Subcutaneous abdominal adipose tissue (tissue), 5 donors: ENCODE measurements around the gene LDHD.
"Not testable (repeated sequence)": the region's sequence is repeated elsewhere in the genome, so short reads cannot be mapped to it uniquely, and the experiment has no call there.

ENCODE experiments used
- H3K27ac ChIP-seq: one replicate; pipeline ENCODE4 v1.7.0; 2013; ENCODE audit warnings: low read depth, mild to moderate bottlenecking, inconsistent platforms, low read length, moderate library complexity
- H3K27me3 ChIP-seq, 5 donors: one replicate each; pipeline ENCODE4 v1.7.0; 2013; ENCODE audit warnings: low read length in 5 of 5, inconsistent platforms in 1 of 5; ENCODE audit not compliant: control insufficient read depth in 5 of 5, insufficient read depth in 4 of 5
- H3K36me3 ChIP-seq, 5 donors: one replicate each; pipeline ENCODE4 v1.7.0; 2013; ENCODE audit warnings: low read length in 5 of 5; ENCODE audit not compliant: control insufficient read depth in 5 of 5, insufficient read depth in 5 of 5
- H3K4me1 ChIP-seq, 5 donors: one replicate each; pipeline ENCODE4 v1.7.0; 2013; ENCODE audit warnings: low read length in 5 of 5, mild to moderate bottlenecking in 3 of 5, moderate library complexity in 1 of 5; ENCODE audit not compliant: control insufficient read depth in 5 of 5, insufficient read depth in 5 of 5
- H3K4me3 ChIP-seq, 5 donors: one replicate each; pipeline ENCODE4 v1.7.0; 2013; ENCODE audit warnings: low read length in 5 of 5, low read depth in 1 of 5
- H3K9ac ChIP-seq, 5 donors: one replicate each; pipeline ENCODE4 v1.7.0; 2013; ENCODE audit warnings: low read length in 5 of 5, mild to moderate bottlenecking in 4 of 5, moderate library complexity in 3 of 5
- H3K9me3 ChIP-seq, 5 donors: one replicate each; pipeline ENCODE4 v1.7.0; 2013; ENCODE audit warnings: low read length in 5 of 5; ENCODE audit not compliant: control insufficient read depth in 5 of 5
- donor health status: healthy.
- donor health status: healthy.
- donor health status: healthy.
- donor health status: healthy.
- donor health status: healthy.

LDHD gene

DNA sequence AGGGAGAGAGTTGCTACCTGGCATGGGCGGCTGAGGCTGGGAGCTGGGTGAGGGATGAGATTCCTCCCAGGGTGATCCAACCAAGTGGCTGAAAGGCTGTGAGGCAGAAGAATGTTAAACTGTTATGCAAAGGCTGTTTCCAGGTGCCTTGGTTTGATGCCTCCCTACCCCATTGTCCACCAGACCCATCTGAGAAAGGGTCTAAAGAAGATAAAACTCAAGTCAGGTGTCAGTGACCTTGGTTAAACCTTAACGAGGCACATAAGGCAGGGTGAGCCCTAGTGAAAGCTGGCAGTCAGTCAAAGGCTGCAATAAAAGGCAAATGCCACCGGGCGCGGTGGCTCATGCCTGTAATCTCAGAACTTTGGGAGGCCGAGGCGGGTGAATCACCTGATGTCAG is 23.8 kb downstream of the LDHD start:
- Histone ChIP-seq H3K9ac (no peak overlapping the region), H3K4me1 (peaks cover 2 to 16% (median 12%) of the 10 kb centered on the region in 5 donors), H3K9me3 (no peaks in the 10 kb centered on the region), H3K4me3 (no peak overlapping the region), H3K27ac (no peak overlapping the region), H3K27me3 (no peaks in the 10 kb centered on the region), H3K36me3 (peaks cover 0 to 23% (median 16%) of the 10 kb centered on the region in 5 donors)

- H3K4me3 ChIP-seq, H3K27me3 ChIP-seq, H3K27ac ChIP-seq, H3K9ac ChIP-seq, H3K9me3 ChIP-seq: not testable (repeated sequence)
- Histone ChIP-seq H3K4me1 (peaks cover 5 to 28% (median 24%) of the 10 kb centered on the region in 5 donors), H3K36me3 (peaks cover 0 to 23% (median 16%) of the 10 kb centered on the region in 5 donors)
Measured at GRCh38 chr16:75091619-75092018, 25.0 kb downstream of the LDHD start.

DNA sequence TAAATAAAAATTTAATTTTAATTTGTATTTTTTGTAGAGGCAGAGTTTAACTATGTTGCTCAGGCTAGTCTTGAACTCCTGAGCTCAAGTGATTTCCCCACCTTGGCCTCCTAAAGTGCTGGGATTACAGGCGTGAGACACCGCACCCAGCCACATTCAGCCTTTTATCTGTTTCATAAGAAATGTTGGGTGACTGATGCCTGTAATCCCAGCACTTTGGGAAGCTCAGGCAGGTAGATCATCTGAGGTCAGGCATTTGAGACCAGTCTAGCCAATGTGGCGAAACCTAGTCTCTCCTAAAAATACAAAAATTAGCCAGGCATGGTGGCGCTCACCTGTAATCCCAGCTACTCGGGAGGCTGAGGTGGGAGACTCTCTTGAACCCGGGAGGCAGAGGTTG is 25.7 kb downstream of the LDHD start:
- H3K4me3 ChIP-seq, H3K9me3 ChIP-seq, H3K27me3 ChIP-seq, H3K9ac ChIP-seq, H3K27ac ChIP-seq: not testable (repeated sequence)
- Histone ChIP-seq H3K36me3 (peaks cover 0 to 21% (median 15%) of the 10 kb centered on the region in 5 donors), H3K4me1 (peaks cover 5 to 29% (median 24%) of the 10 kb centered on the region in 5 donors)

DNA sequence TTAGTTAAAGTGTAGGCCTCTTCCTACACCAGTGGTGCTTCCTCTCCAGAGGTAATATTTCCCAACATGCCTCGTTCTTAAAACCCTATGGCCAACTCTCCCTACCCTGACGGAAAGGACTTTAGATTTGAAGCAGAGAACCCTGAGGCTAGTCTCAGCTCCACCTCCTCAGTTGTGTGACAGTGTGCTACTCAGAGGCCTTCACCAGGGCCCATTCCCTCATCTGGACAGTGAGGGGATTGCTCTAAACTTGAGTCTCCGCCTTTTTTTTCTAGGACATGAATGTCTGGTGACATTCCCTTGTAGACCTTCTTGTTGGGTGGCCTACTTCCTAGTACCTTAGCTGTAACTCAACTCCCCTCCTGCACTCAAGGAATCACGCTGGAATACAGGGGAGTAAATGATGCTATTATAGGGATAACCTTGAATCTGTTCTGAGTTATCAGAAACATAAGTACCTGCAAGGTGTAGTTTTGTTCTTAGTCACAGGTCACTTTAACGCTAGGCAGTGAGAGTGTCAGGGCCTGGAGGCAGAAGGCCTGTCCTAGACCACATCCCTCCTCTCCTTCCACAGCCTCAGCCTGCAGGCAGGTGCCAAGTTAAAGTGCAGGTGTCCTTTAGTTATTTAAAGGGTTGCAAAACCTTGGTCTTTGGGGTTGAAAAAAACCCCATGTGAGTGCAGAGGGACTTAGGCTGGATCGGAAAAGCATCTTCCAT is 26.9 kb downstream of the LDHD start:
- no peak overlapping the region for H3K9ac ChIP-seq
- H3K9me3 ChIP-seq: no peaks in the 10 kb centered on the region
- no peak overlapping the region for H3K4me3 ChIP-seq
- H3K36me3 ChIP-seq: peaks cover 0 to 12% (median 7%) of the 10 kb centered on the region in 5 donors
- peaks cover 5 to 29% (median 24%) of the 10 kb centered on the region in 5 donors for H3K4me1 ChIP-seq
- H3K27ac ChIP-seq: no peak overlapping the region
- H3K27me3 ChIP-seq: no peaks in the 10 kb centered on the region

- H3K4me3 ChIP-seq: no peak overlapping the region
- no peaks in the 10 kb centered on the region for H3K9me3 ChIP-seq
- H3K36me3 ChIP-seq: peaks cover 0 to 4% (median 4%) of the 10 kb centered on the region in 5 donors
- no peak overlapping the region for H3K27ac ChIP-seq
- no peaks in the 10 kb centered on the region for H3K27me3 ChIP-seq
- no peak overlapping the region for H3K9ac ChIP-seq
- H3K4me1 ChIP-seq: peaks cover 5 to 29% (median 24%) of the 10 kb centered on the region in 5 donors
Measured at GRCh38 chr16:75088934-75089333, 27.6 kb downstream of the LDHD start.

GRCh38 chr16:75088216-75088615 is 28.4 kb downstream of the LDHD start:
- peaks cover 5 to 29% (median 24%) of the 10 kb centered on the region in 5 donors for H3K4me1 ChIP-seq
- no peak overlapping the region for H3K9ac ChIP-seq
- no peak overlapping the region for H3K27ac ChIP-seq
- H3K36me3 ChIP-seq: no peaks in the 10 kb centered on the region
- H3K4me3 ChIP-seq: peak overlapping the region in 1 of 5 donors; percentile 18
- H3K9me3 ChIP-seq: no peaks in the 10 kb centered on the region
- H3K27me3 ChIP-seq: no peaks in the 10 kb centered on the region

DNA sequence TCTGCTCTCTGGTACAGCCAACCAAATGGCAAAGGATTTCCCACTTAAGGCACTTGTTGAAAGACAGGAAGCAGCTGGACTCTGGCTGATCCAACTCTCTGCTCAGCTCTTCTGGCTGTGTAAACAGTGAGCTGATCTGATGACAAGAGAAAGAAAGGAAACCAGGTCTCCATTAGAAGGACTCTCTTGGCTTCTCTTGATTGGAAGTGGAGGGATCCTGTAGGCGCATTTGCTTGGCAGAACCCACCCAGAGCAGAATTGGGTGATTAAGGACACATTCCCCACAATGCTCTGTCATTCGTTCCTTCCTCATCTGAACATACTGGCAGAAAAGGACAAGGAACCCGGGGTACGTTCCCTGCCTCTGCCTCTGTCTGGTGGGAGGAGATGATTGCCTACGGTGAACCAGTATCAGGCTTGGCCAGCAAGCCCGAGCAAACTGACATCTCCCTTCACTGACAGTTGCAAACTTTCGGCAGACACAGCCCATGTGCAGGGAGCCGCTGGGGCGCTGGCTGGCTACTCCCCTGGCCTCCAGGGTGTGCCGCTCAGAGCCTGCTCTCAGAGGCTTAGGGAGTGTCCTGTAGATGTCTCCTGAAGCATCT is 29.1 kb downstream of the LDHD start:
- H3K9ac ChIP-seq: peak overlapping the region in 4 of 5 donors; percentile 11 to 29 (median 20)
- no peaks in the 10 kb centered on the region for H3K36me3 ChIP-seq
- no peaks in the 10 kb centered on the region for H3K9me3 ChIP-seq
- H3K4me3 ChIP-seq: peak overlapping the region in 4 of 5 donors; percentile 18 to 46 (median 34)
- peak overlapping the region; percentile 54 for H3K27ac ChIP-seq
- peaks cover 5 to 29% (median 24%) of the 10 kb centered on the region in 5 donors for H3K4me1 ChIP-seq
- H3K27me3 ChIP-seq: no peaks in the 10 kb centered on the region

DNA sequence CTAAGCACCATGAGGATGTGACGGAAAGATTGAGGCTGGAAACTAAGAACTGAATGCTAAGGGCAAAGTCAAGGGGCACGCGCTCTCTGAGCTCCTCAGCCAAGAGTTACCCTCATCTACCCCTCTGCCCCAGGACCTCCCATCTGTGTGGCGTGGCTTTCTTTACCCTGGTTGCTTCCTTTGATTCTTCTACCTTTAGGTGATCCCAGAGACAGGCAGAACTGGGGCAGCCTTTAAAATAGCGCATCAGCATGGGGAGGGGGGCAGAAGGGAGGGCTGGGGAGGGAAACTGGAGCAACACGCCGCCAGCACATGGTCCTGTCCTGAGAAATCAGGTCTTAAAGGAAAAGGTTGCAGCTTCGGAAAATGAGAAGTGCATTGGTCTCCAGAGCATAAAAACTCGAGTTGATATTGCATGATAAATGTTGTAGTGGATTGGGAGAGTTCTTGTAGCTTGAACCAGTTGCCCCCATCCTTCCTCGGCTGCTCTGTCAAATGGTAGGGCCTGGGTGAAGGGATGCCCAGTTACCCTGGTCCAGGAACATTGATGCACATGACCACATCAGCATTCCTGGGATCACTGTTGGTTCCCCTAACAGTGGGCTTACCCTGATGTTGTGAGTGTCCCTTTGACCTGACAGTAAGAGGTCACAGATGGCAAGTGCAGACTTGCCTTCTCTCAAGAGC is 29.7 kb downstream of the LDHD start:
- Histone ChIP-seq H3K4me1 (peaks cover 5 to 29% (median 27%) of the 10 kb centered on the region in 5 donors), H3K27ac (no peak overlapping the region)

DNA sequence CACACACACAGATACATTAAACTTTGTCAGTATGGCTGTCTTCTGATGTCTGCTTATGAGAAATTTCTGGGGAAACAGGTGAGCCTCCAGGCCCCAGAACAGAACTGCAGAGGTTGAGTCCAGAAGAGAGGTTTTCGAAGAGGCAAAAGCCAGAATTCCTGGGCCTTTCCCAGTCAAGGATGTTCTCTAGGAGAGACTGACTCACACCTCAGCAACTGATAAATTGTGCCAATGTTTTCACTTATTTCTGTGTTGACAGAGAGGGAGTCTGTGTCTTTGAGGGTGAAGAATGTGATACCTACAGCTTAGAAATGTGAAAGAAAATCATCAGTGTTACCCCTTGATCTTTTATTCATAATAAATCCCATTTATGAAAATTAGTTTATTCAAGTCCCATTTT is 30.3 kb downstream of the LDHD start:
- Histone ChIP-seq H3K9me3 (no peaks in the 10 kb centered on the region), H3K4me3 (no peak overlapping the region), H3K36me3 (no peaks in the 10 kb centered on the region), H3K27me3 (no peaks in the 10 kb centered on the region), H3K9ac (no peak overlapping the region), H3K4me1 (peaks cover 5 to 34% (median 31%) of the 10 kb centered on the region in 5 donors), H3K27ac (no peak overlapping the region)

More for the DNA sequence above, 29.7 kb downstream of the LDHD start:
- H3K9me3 ChIP-seq: no peaks in the 10 kb centered on the region
- no peaks in the 10 kb centered on the region for H3K36me3 ChIP-seq
- peak overlapping the region in 2 of 5 donors; percentile 12 to 28 for H3K9ac ChIP-seq
- no peaks in the 10 kb centered on the region for H3K27me3 ChIP-seq
- H3K4me3 ChIP-seq: peak overlapping the region in 2 of 5 donors; percentile 18 to 46

GRCh38 chr16:75085556-75085955 is 31.0 kb downstream of the LDHD start:
- H3K27ac ChIP-seq: no peak overlapping the region
- peaks cover 5 to 37% (median 32%) of the 10 kb centered on the region in 5 donors for H3K4me1 ChIP-seq
- H3K27me3 ChIP-seq: no peaks in the 10 kb centered on the region
- H3K9me3 ChIP-seq: no peaks in the 10 kb centered on the region
- H3K4me3 ChIP-seq: no peak overlapping the region
- H3K36me3 ChIP-seq: no peaks in the 10 kb centered on the region
- no peak overlapping the region for H3K9ac ChIP-seq
